HG03108 (cell line): ENCODE results near the gene SLC36A3.
"Not testable (repeated sequence)": the region's sequence is repeated elsewhere in the genome, so short reads cannot be mapped to it uniquely, and the experiment has no call there.

Experiments used
- ATAC-seq: cut with Tn5 transposase; IDR thresholded peaks from one replicate; pipeline ENCODE4 v1.9.1; 2021; ENCODE audit warnings: moderate library complexity; ENCODE audit not compliant: unreplicated experiment

Gene SLC36A3

GRCh38 chr5:151264113-151264512 lies 39.5 kb downstream of the SLC36A3 start:
- ATAC-seq = no peak

GRCh38 chr5:151262532-151262931 lies 41.0 kb downstream of the SLC36A3 start:
- no peak for ATAC-seq

- ATAC-seq = no peak
Measured at GRCh38 chr5:151259931-151260330, 43.6 kb downstream of the SLC36A3 start.

GRCh38 chr5:151258816-151259215 lies 44.8 kb downstream of the SLC36A3 start:
- no peak for ATAC-seq

GRCh38 chr5:151258201-151258611 lies 45.4 kb downstream of the SLC36A3 start:
- no peak for ATAC-seq

GRCh38 chr5:151257731-151258181 lies 45.8 kb downstream of the SLC36A3 start:
- peak; percentile 25 for ATAC-seq

- no peak for ATAC-seq
Measured at GRCh38 chr5:151255621-151256286, 47.8 kb downstream of the SLC36A3 start.

- ATAC-seq = not testable (repeated sequence)
Measured at GRCh38 chr5:151254990-151255389, 48.6 kb downstream of the SLC36A3 start.

- no peak for ATAC-seq
Measured at GRCh38 chr5:151254556-151254955, 49.0 kb downstream of the SLC36A3 start.

- no peak for ATAC-seq
Measured at GRCh38 chr5:151253605-151253950, 50.0 kb downstream of the SLC36A3 start.

- ATAC-seq = peak; percentile 86
Measured at GRCh38 chr5:151252762-151253604, 50.6 kb downstream of the SLC36A3 start, which contains the start of gene GM2A. Gene GM2A (plus strand): TSS chr5:151253185. CDS start chr5:151253217, 32 bp downstream.

GRCh38 chr5:151251621-151252020 lies 51.9 kb downstream of the SLC36A3 start:
- no peak for ATAC-seq

- ATAC-seq = no peak
Measured at GRCh38 chr5:151251001-151251551, 52.5 kb downstream of the SLC36A3 start.

- no peak for ATAC-seq
Measured at GRCh38 chr5:151250346-151251000, 53.1 kb downstream of the SLC36A3 start.

- ATAC-seq = no peak
Measured at GRCh38 chr5:151249281-151249680, 54.3 kb downstream of the SLC36A3 start.

GRCh38 chr5:151248651-151249050 lies 54.9 kb downstream of the SLC36A3 start:
- ATAC-seq = no peak

GRCh38 chr5:151245680-151246219 lies 57.8 kb downstream of the SLC36A3 start:
- ATAC-seq = no peak

- no peak for ATAC-seq
Measured at GRCh38 chr5:151244206-151244605, 59.4 kb downstream of the SLC36A3 start.

- no peak for ATAC-seq
Measured at GRCh38 chr5:151243564-151243963, 60.0 kb downstream of the SLC36A3 start.

- ATAC-seq = no peak
Measured at GRCh38 chr5:151243127-151243526, 60.4 kb downstream of the SLC36A3 start.
